ENCODE results near the gene AHNAK.

- TF ChIP-seq CTCF (IDR thresholded peaks at IDR 0.05; ENCODE audit: low read length) (no peak), EZH2 (IDR thresholded peaks at IDR 0.05; ENCODE audit: borderline replicate concordance, low read length) (no peak)
Measured at GRCh38 chr11:62514151-62514550, 32.5 kb downstream of the AHNAK start.
